ENCODE results near the gene CABP7.

CABP7 gene

GRCh38 chr22:29773233-29773632 is 53.4 kb downstream of the CABP7 start:
- DNase-seq (ENCODE audit: low read depth in 2 of 2), result no peak

GRCh38 chr22:29780220-29780619 is 60.4 kb downstream of the CABP7 start:
- no peak for DNase-seq (ENCODE audit: low read depth in 2 of 2)

GRCh38 chr22:29780748-29781676 is 61.2 kb downstream of the CABP7 start:
- DNase-seq (ENCODE audit: low read depth in 2 of 2), result no peak
